NCI-H2081 treated with DMSO at 0.1 percent for 48 hours (cell line): ENCODE data around the gene PRR12.

Experiments used
- DNase-seq: peaks from one replicate; lab custom pipeline; 2025; lab: John Stamatoyannopoulos, UW

PRR12 gene

GRCh38 chr19:49592486-49593232 is 1.7 kb downstream of the PRR12 start:
- DNase-seq, result no peak

DNA sequence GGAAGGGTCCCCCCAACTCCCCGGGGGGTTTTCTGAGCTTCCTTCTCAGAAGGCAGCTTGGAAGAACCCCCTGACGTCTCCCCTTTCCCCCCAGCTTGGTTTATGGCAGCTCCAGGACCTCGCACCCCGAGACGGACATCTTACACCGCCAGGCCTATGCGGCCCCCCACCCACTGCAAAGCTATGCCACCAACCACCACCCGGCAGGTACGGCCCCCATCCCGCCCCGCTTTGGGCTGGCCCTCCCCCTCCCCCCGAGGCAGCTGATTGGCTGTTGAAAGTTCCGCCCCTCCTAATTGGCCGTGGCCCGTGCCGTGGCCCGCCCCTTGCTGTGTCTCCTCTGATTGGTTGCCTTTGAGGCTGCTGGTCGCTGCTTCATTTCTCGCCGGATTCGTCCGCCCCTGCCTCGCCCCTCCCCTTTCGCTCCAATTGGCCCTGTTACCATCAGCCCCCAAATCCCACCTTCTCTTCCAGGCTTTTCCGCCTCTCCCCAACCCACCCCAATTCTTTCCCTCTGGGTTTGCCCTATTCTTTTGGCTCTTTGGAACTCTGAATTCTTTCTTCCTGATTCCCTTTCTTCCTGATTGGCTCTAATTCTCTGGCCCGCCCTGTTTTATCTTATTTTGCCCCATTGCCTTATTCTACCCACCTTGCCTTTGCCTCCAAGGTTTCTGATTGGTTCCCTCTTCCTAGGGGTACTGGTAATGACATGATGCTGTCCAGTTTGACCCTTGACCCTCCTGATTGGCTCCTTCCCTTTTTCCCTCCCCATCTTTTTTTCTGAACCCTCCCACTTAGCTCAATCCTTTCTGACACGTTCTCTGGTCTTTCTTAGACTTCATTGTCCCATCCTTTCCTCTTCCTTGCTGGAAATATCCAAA is 2.5 kb downstream of the PRR12 start:
- DNase-seq, result peak; percentile 48

GRCh38 chr19:49594157-49594992 is 3.4 kb downstream of the PRR12 start:
- DNase-seq, result no peak

GRCh38 chr19:49594993-49595818 is 4.2 kb downstream of the PRR12 start:
- DNase-seq, result no peak

DNA sequence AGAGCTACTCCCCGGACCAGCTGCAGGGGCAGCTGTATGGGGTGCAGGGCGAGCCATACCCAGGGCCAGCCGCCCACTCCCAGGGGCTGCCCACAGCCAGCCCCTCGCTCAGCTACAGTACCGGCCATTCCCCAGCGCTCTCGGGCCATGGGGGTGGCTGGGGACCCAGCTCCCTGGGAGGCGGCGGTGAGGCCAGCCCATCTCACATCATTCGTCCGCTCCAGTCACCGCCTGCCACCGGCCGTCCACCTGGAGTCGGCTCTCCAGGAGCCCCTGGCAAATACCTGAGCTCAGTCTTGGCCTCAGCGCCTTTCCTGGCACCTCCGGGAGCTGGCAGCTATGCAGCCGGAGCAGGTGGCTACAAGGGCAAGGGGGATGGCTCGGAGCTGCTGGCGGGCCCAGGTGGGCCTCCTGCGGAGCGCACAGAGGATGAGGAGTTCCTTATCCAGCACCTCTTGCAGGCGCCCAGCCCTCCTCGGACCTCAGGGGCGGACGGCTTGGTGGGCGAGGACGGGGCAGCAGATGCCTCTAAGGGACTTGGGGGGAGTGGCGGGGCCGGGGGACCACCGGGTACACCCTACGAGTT is 4.9 kb downstream of the PRR12 start:
- DNase-seq, result no peak

- DNase-seq, result no peak
These were observed 5.4 kb downstream of the PRR12 start for GRCh38 chr19:49596407-49596806.

- DNase-seq, result no peak
These were observed 6.1 kb downstream of the PRR12 start for GRCh38 chr19:49596954-49597702.

GRCh38 chr19:49597703-49597974 is 6.7 kb downstream of the PRR12 start:
- no peak for DNase-seq

GRCh38 chr19:49599378-49600295 is 8.7 kb downstream of the PRR12 start:
- DNase-seq, result no peak

DNA sequence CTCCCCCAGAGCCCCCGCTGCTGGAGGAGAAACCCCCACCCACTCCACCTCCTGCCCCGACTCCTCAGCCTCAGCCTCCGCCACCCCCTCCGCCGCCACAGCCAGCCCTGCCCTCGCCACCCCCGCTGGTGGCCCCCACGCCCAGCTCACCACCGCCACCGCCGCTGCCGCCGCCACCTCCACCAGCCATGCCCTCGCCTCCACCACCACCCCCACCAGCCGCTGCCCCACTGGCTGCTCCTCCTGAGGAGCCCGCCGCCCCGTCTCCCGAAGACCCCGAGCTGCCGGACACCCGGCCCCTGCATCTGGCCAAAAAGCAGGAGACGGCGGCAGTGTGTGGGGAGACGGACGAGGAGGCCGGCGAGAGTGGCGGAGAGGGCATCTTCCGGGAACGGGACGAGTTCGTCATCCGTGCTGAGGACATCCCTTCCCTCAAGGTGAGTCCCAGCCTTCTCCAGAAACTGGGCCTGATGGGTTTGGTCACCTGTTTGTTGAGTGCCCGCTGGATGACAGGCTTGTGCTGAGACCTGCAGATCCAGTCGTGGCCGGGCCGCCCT is 10.6 kb downstream of the PRR12 start:
- DNase-seq, result no peak

GRCh38 chr19:49602806-49603205 is 11.8 kb downstream of the PRR12 start:
- DNase-seq, result no peak

DNA sequence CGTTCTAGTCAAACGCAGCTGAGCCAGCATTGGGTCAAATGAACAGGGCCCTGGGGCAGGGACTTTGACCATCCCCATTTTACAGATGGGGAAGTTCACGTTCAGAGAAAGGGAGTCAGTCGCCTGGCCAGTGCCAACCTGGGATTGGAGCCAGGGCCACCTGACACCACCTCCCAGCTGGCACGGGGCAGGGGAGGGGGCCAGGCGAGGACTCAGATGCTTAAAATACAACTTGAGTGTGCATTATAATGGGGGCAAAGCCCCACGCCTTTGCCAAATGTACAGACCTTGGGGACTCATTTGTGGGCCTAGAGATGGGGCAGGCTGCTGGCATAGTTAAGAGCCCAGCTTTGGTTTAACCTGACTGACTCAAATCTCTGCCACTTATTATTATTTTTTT is 14.6 kb downstream of the PRR12 start:
- no peak for DNase-seq

- no peak for DNase-seq
These were observed 18.6 kb downstream of the PRR12 start for GRCh38 chr19:49609499-49610092.

- no peak for DNase-seq
These were observed 22.4 kb downstream of the PRR12 start for GRCh38 chr19:49613374-49613773.

DNA sequence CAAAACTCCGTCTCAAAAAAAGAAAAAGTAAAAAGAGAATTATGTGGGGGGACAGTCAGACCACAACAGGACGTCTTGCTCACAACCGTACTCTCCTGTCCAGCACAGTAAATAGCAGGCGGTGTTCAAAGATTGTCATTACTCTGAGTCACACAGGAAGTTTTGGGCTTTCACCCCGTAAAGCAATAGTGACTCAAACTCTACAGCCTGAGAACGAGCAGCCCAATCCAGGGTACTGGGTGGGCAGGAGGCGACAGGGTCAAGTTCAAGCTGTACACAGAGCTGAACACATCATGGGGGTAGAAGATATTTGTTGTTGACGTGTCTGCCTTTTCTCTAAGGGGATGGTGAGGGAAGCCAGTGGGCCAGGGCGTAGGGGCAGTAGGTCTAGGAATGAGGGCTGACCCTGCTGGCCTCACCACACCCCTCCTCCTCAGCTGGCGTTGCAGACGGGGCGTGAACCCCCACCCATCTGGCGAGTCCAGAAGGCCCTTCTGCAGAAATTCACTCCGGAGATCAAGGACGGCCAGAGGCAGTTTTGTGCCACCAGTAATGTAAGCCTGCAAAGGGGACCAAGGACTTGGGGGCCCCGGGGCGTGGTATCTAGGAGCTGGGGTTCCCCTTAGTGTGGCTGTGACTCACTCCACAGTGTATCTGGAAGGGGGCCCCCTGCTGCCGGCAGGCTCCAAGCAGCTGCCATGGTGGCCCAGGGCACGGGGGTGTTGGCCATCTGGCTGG is 23.3 kb downstream of the PRR12 start:
- no peak for DNase-seq

GRCh38 chr19:49615861-49616260 is 24.9 kb downstream of the PRR12 start:
- no peak for DNase-seq

DNA sequence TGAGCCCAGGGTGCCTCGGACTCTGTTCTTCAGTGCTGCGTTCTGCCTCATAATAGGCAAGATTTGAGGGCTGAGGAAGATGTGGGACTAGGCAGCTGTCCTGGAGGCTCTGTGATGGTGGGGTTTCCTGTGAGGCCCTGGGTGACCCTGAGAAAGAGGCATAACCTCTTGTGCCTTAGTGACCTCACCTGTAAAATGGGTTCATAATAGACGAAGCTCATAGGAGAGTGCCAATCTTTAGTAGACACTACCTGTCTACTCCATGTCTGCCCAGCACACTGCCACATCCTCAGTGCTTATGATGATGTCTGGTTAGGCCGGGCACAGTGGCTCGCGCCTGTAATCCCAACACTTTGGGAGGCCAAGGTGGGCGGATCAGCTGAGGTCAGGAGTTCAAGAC is 25.6 kb downstream of the PRR12 start:
- no peak for DNase-seq

DNA sequence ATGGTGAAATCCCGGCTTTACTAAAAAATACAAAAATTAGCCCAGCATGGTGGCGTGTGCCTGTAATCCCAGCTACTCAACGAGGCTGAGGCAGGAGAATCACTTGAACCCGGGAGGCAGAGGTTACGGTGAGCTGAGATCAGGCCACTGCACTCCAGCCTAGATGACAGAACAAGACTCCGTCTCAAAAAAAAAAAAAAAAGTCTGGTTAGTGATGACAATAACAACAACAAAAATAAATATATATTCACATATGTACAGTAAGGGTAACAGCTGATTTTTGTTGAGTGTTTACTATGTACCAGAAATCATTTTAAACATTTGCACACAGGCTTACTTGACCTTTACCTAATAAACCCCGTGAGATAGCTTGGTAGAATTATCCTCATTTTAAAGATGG is 26.0 kb downstream of the PRR12 start:
- DNase-seq, result no peak
